ENCODE measurements around the gene ADGRL4.
"Not testable (repeated sequence)": the region's sequence is repeated elsewhere in the genome, so short reads cannot be mapped to it uniquely, and the experiment has no call there.

ADGRL4 gene

GRCh38 chr1:78919150-78919549 lies 87.4 kb downstream of the ADGRL4 start:
- no peak for DNase-seq (ENCODE audit: extremely low read depth in 1 of 2, low read depth in 1 of 2)

GRCh38 chr1:78918157-78918556 lies 88.4 kb downstream of the ADGRL4 start:
- DNase-seq (ENCODE audit: extremely low read depth in 1 of 2, low read depth in 1 of 2), result no peak

- DNase-seq (ENCODE audit: extremely low read depth in 1 of 2, low read depth in 1 of 2), result no peak
Observed at GRCh38 chr1:78916986-78917385, 89.5 kb downstream of the ADGRL4 start.

- no peak for DNase-seq (ENCODE audit: extremely low read depth in 1 of 2, low read depth in 1 of 2)
Observed at GRCh38 chr1:78913950-78914349, 92.6 kb downstream of the ADGRL4 start.

- DNase-seq (ENCODE audit: extremely low read depth in 1 of 2, low read depth in 1 of 2), result no peak
Observed at GRCh38 chr1:78911956-78912880, 94.3 kb downstream of the ADGRL4 start.

GRCh38 chr1:78902641-78903040 lies 103.9 kb downstream of the ADGRL4 start:
- DNase-seq (ENCODE audit: extremely low read depth in 1 of 2, low read depth in 1 of 2), result no peak

GRCh38 chr1:78894811-78895210 lies 111.7 kb downstream of the ADGRL4 start:
- DNase-seq (ENCODE audit: extremely low read depth in 1 of 2, low read depth in 1 of 2), result no peak

GRCh38 chr1:78892260-78892840 lies 114.2 kb downstream of the ADGRL4 start:
- no peak for DNase-seq (ENCODE audit: extremely low read depth in 1 of 2, low read depth in 1 of 2)

GRCh38 chr1:78887458-78887857 lies 119.1 kb downstream of the ADGRL4 start:
- DNase-seq (ENCODE audit: extremely low read depth in 1 of 2, low read depth in 1 of 2), result no peak

- no peak for DNase-seq (ENCODE audit: extremely low read depth in 1 of 2, low read depth in 1 of 2)
Observed at GRCh38 chr1:78884685-78885452, 121.7 kb downstream of the ADGRL4 start.

GRCh38 chr1:78880223-78880622 lies 126.3 kb downstream of the ADGRL4 start:
- DNase-seq (ENCODE audit: extremely low read depth in 1 of 2, low read depth in 1 of 2), result no peak

- DNase-seq (ENCODE audit: extremely low read depth in 1 of 2, low read depth in 1 of 2), result not testable (repeated sequence)
Observed at GRCh38 chr1:78875986-78876385, 130.5 kb downstream of the ADGRL4 start.

- not testable (repeated sequence) for DNase-seq (ENCODE audit: extremely low read depth in 1 of 2, low read depth in 1 of 2)
Observed at GRCh38 chr1:78872801-78873200, 133.7 kb downstream of the ADGRL4 start.

- DNase-seq (ENCODE audit: extremely low read depth in 1 of 2, low read depth in 1 of 2), result no peak
Observed at GRCh38 chr1:78871249-78871648, 135.3 kb downstream of the ADGRL4 start.

- DNase-seq (ENCODE audit: extremely low read depth in 1 of 2, low read depth in 1 of 2), result no peak
Observed at GRCh38 chr1:78869136-78869535, 137.4 kb downstream of the ADGRL4 start.

GRCh38 chr1:78864175-78864574 lies 142.4 kb downstream of the ADGRL4 start:
- no peak for DNase-seq (ENCODE audit: extremely low read depth in 1 of 2, low read depth in 1 of 2)

GRCh38 chr1:78856096-78856495 lies 150.4 kb downstream of the ADGRL4 start:
- DNase-seq (ENCODE audit: extremely low read depth in 1 of 2, low read depth in 1 of 2), result no peak

GRCh38 chr1:78855258-78855657 lies 151.3 kb downstream of the ADGRL4 start:
- DNase-seq (ENCODE audit: extremely low read depth in 1 of 2, low read depth in 1 of 2), result no peak

GRCh38 chr1:78854556-78854955 lies 152.0 kb downstream of the ADGRL4 start:
- DNase-seq (ENCODE audit: extremely low read depth in 1 of 2, low read depth in 1 of 2), result no peak

GRCh38 chr1:78843546-78843945 lies 163.0 kb downstream of the ADGRL4 start:
- no peak for DNase-seq (ENCODE audit: extremely low read depth in 1 of 2, low read depth in 1 of 2)

- DNase-seq (ENCODE audit: extremely low read depth in 1 of 2, low read depth in 1 of 2), result no peak
Observed at GRCh38 chr1:78843111-78843510, 163.4 kb downstream of the ADGRL4 start.
